Keratinocyte (primary cell): ENCODE results near the gene LDB2. TPM values are rescaled to one million over a fixed set of nuclear protein-coding genes. Genes with fewer than 3 reads are reported as not detected.

Source experiments
- DNase-seq: peaks from one replicate; pipeline ENCODE4 v3.0.0-alpha.2; 2011; ENCODE audit warnings: low read depth, missing footprints, low spot score
- FAIRE-seq: peaks from 2 replicates; lab custom pipeline; 2011; peaks lifted over from hg19 to GRCh38; lab: Jason Lieb, UNC
- H2AFZ ChIP-seq: 2 replicates; pipeline ENCODE4 v1.6.0; 2012; ENCODE audit warnings: low read length, control low read depth, inconsistent platforms; ENCODE audit not compliant: control insufficient read depth
- H3K27ac ChIP-seq: 2 replicates; pipeline ENCODE4 v1.5.1; 2011; ENCODE audit warnings: low read length; ENCODE audit not compliant: control insufficient read depth, insufficient read depth
- H3K27me3 ChIP-seq: 3 replicates; pipeline ENCODE4 v1.6.0; 2011; ENCODE audit warnings: low read length; ENCODE audit not compliant: control insufficient read depth, insufficient read depth; ENCODE audit errors: extremely low read depth
- H3K36me3 ChIP-seq, 2 experiments: 2 replicates in 1 of 2; 3 replicates in 1 of 2; pipeline ENCODE4 v1.5.1; 2011; ENCODE audit warnings: low read length in 2 of 2, mild to moderate bottlenecking in 1 of 2; ENCODE audit not compliant: control insufficient read depth in 2 of 2, insufficient read depth in 2 of 2; ENCODE audit errors: extremely low read depth in 1 of 2
- H3K4me1 ChIP-seq: 3 replicates; pipeline ENCODE4 v1.5.1; 2011; ENCODE audit warnings: low read length; ENCODE audit not compliant: control insufficient read depth, insufficient read depth; ENCODE audit errors: extremely low read depth
- H3K4me2 ChIP-seq: 3 replicates; pipeline ENCODE4 v1.6.0; 2011; ENCODE audit warnings: low read depth, low read length; ENCODE audit not compliant: control insufficient read depth, insufficient read depth; ENCODE audit errors: extremely low read depth
- H3K4me3 ChIP-seq, 3 experiments: fragments of 200-600 bp in 1 of 3; sonication (generic) in 1 of 3; 2 replicates in 2 of 3; 3 replicates in 1 of 3; pipeline ENCODE4 v1.5.1; 2011 to 2016; ENCODE audit warnings: low read length in 3 of 3, mild to moderate bottlenecking in 3 of 3, control low read depth in 2 of 3, inconsistent platforms in 1 of 3, low read depth in 1 of 3, mixed read lengths in 1 of 3, mixed run types in 1 of 3, moderate library complexity in 1 of 3; ENCODE audit not compliant: control insufficient read depth in 2 of 3, insufficient read depth in 2 of 3; ENCODE audit errors: extremely low read depth in 1 of 3
- H3K79me2 ChIP-seq: 2 replicates; pipeline ENCODE4 v1.6.0; 2012; ENCODE audit warnings: low read length; ENCODE audit not compliant: control insufficient read depth, insufficient read depth
- H3K9ac ChIP-seq: 3 replicates; pipeline ENCODE4 v1.6.0; 2011; ENCODE audit warnings: low read length; ENCODE audit not compliant: control insufficient read depth, insufficient read depth; ENCODE audit errors: extremely low read depth
- H3K9me1 ChIP-seq: 3 replicates; pipeline ENCODE4 v1.6.0; 2011; ENCODE audit warnings: low read length; ENCODE audit not compliant: control insufficient read depth, insufficient read depth; ENCODE audit errors: extremely low read depth
- H3K9me3 ChIP-seq: 2 replicates; pipeline ENCODE4 v1.5.1; 2012; ENCODE audit warnings: low read depth, low read length; ENCODE audit not compliant: control insufficient read depth
- H4K20me1 ChIP-seq: 3 replicates; pipeline ENCODE4 v1.6.0; 2011; ENCODE audit warnings: low read length; ENCODE audit not compliant: control insufficient read depth, insufficient read depth; ENCODE audit errors: extremely low read depth
- CTCF ChIP-seq, 3 experiments: IDR thresholded peaks in 1 of 3; conservative IDR thresholded peaks in 1 of 3; optimal IDR thresholded peaks in 1 of 3; 2 replicates in 2 of 3; 3 replicates in 1 of 3; pipeline versions ENCODE3 to v1.5.1; 2011; ENCODE audit warnings: low read length in 3 of 3, mild to moderate bottlenecking in 3 of 3, moderate library complexity in 2 of 3, control low read depth in 1 of 3, inconsistent platforms in 1 of 3; ENCODE audit not compliant: insufficient read depth in 2 of 3; ENCODE audit errors: extremely low read depth in 1 of 3
- EZH2 ChIP-seq: IDR thresholded peaks from one replicate; pipeline ENCODE4 v1.6.1; 2012; ENCODE audit warnings: inconsistent platforms, mild to moderate bottlenecking, low read length, moderate library complexity
- dilution Hi-C: fragments of 300-500 bp; cut with MboI; formaldehyde crosslinking; loops from one replicate; pipeline ENCODE4 v1.7.0; 2020; ENCODE audit warnings: low sequenced_read_pairs; ENCODE audit not compliant: extremely low pct_ligation_motif_present
- polyA plus RNA-seq, 5 experiments: library from polyadenylated mRNA; depleted of rRNA in 3 of 5; stranded (reverse) in 3 of 5; stranded (forward) in 1 of 5; unstranded in 1 of 5; fragments of >200 nt; gene quantifications; 1 replicate in 1 of 5; 2 replicates in 3 of 5; 3 replicates in 1 of 5; pipeline versions ENCODE4 v1.2.1 to v1.2.3, GENCODE V29; 2011 to 2012; ENCODE audit warnings: missing spikeins in 2 of 5, low read depth in 1 of 5, low replicate concordance in 1 of 5

The LDB2 gene
- polyA plus RNA-seq, 1 donor (not counting 4 experiments of a cell fraction or from before 2014, with no cell fraction given): not detected

GRCh38 chr4:16710198-16710597 lies 188.2 kb downstream of the LDB2 start:
- Histone ChIP-seq H3K9ac (no peak overlapping the region), H3K36me3 (no peaks in the 10 kb centered on the region), H2AFZ (no peak overlapping the region), H3K9me1 (no peaks in the 10 kb centered on the region), H3K27me3 (no peaks in the 10 kb centered on the region), H3K79me2 (no peaks in the 10 kb centered on the region), H3K27ac (no peak overlapping the region), H3K4me2 (no peak overlapping the region), H4K20me1 (no peaks in the 10 kb centered on the region), H3K4me1 (no peaks in the 10 kb centered on the region), H3K4me3 (no peak overlapping the region), H3K9me3 (no peaks in the 10 kb centered on the region)
- FAIRE-seq (no peak), DNase-seq (no peak)
- TF ChIP-seq CTCF (optimal IDR thresholded peaks at IDR 0.05 in 1 of 3, IDR thresholded peaks at IDR 0.05 in 1 of 3, conservative IDR thresholded peaks at IDR 0.05 in 1 of 3; ENCODE audit: extremely low read depth in 1 of 3, insufficient read depth in 2 of 3, low read length in 3 of 3): no peak
- TF ChIP-seq EZH2: no peak
- dilution Hi-C loops: no loop called here

- Histone ChIP-seq H3K27ac (no peak overlapping the region), H4K20me1 (no peaks in the 10 kb centered on the region), H3K9me1 (no peaks in the 10 kb centered on the region), H3K4me3 (no peak overlapping the region), H3K4me2 (no peak overlapping the region), H3K79me2 (no peaks in the 10 kb centered on the region), H2AFZ (no peak overlapping the region), H3K9ac (no peak overlapping the region), H3K4me1 (no peaks in the 10 kb centered on the region), H3K27me3 (no peaks in the 10 kb centered on the region), H3K9me3 (no peaks in the 10 kb centered on the region), H3K36me3 (no peaks in the 10 kb centered on the region)
- dilution Hi-C loops: no loop called here
- DNase-seq (no peak), FAIRE-seq (no peak)
- no peak for TF ChIP-seq CTCF (optimal IDR thresholded peaks at IDR 0.05 in 1 of 3, IDR thresholded peaks at IDR 0.05 in 1 of 3, conservative IDR thresholded peaks at IDR 0.05 in 1 of 3; ENCODE audit: extremely low read depth in 1 of 3, insufficient read depth in 2 of 3, low read length in 3 of 3)
- TF ChIP-seq EZH2: no peak
These were observed 190.6 kb downstream of the LDB2 start for GRCh38 chr4:16707874-16708273.
